ENCODE measurements around the gene PALMD.

PALMD gene

GRCh38 chr1:99658031-99658290 is 12.0 kb downstream of the PALMD start:
- DNase-seq (ENCODE audit: low read depth in 4 of 4, low spot score in 1 of 4), result no peak

GRCh38 chr1:99659755-99660210 is 13.9 kb downstream of the PALMD start:
- no peak for DNase-seq (ENCODE audit: low read depth in 4 of 4, low spot score in 1 of 4)

- DNase-seq (ENCODE audit: low read depth in 4 of 4, low spot score in 1 of 4), result no peak
Observed at GRCh38 chr1:99660496-99660895, 14.6 kb downstream of the PALMD start.

GRCh38 chr1:99661780-99662179 is 15.9 kb downstream of the PALMD start:
- no peak for DNase-seq (ENCODE audit: low read depth in 4 of 4, low spot score in 1 of 4)

GRCh38 chr1:99662539-99663080 is 16.7 kb downstream of the PALMD start:
- no peak for DNase-seq (ENCODE audit: low read depth in 4 of 4, low spot score in 1 of 4)

- no peak for DNase-seq (ENCODE audit: low read depth in 4 of 4, low spot score in 1 of 4)
Observed at GRCh38 chr1:99663501-99663900, 17.6 kb downstream of the PALMD start.

- no peak for DNase-seq (ENCODE audit: low read depth in 4 of 4, low spot score in 1 of 4)
Observed at GRCh38 chr1:99665212-99665611, 19.3 kb downstream of the PALMD start.

- DNase-seq (ENCODE audit: low read depth in 4 of 4, low spot score in 1 of 4), result no peak
Observed at GRCh38 chr1:99669376-99669775, 23.5 kb downstream of the PALMD start.

- DNase-seq (ENCODE audit: low read depth in 4 of 4, low spot score in 1 of 4), result no peak
Observed at GRCh38 chr1:99669821-99670220, 23.9 kb downstream of the PALMD start.

- DNase-seq (ENCODE audit: low read depth in 4 of 4, low spot score in 1 of 4), result no peak
Observed at GRCh38 chr1:99670583-99670982, 24.7 kb downstream of the PALMD start.

- no peak for DNase-seq (ENCODE audit: low read depth in 4 of 4, low spot score in 1 of 4)
Observed at GRCh38 chr1:99672038-99672437, 26.1 kb downstream of the PALMD start.

- no peak for DNase-seq (ENCODE audit: low read depth in 4 of 4, low spot score in 1 of 4)
Observed at GRCh38 chr1:99672530-99673213, 26.8 kb downstream of the PALMD start.

- no peak for DNase-seq (ENCODE audit: low read depth in 4 of 4, low spot score in 1 of 4)
Observed at GRCh38 chr1:99673315-99673714, 27.4 kb downstream of the PALMD start.

- DNase-seq (ENCODE audit: low read depth in 4 of 4, low spot score in 1 of 4), result no peak
Observed at GRCh38 chr1:99674115-99675064, 28.5 kb downstream of the PALMD start.

- no peak for DNase-seq (ENCODE audit: low read depth in 4 of 4, low spot score in 1 of 4)
Observed at GRCh38 chr1:99675292-99675691, 29.4 kb downstream of the PALMD start.

GRCh38 chr1:99675994-99676393 is 30.1 kb downstream of the PALMD start:
- DNase-seq (ENCODE audit: low read depth in 4 of 4, low spot score in 1 of 4), result no peak

- DNase-seq (ENCODE audit: low read depth in 4 of 4, low spot score in 1 of 4), result no peak
Observed at GRCh38 chr1:99676876-99677275, 31.0 kb downstream of the PALMD start.

GRCh38 chr1:99677416-99677815 is 31.5 kb downstream of the PALMD start:
- DNase-seq (ENCODE audit: low read depth in 4 of 4, low spot score in 1 of 4), result no peak

- DNase-seq (ENCODE audit: low read depth in 4 of 4, low spot score in 1 of 4), result no peak
Observed at GRCh38 chr1:99680270-99680669, 34.4 kb downstream of the PALMD start.

- DNase-seq (ENCODE audit: low read depth in 4 of 4, low spot score in 1 of 4), result no peak
Observed at GRCh38 chr1:99681583-99681982, 35.7 kb downstream of the PALMD start.

GRCh38 chr1:99682291-99682751 is 36.4 kb downstream of the PALMD start:
- DNase-seq (ENCODE audit: low read depth in 4 of 4, low spot score in 1 of 4), result no peak

- DNase-seq (ENCODE audit: low read depth in 4 of 4, low spot score in 1 of 4), result peak in 2 of 4 experiments; percentile 3 to 17
Observed at GRCh38 chr1:99685516-99686180, 39.7 kb downstream of the PALMD start.

All from stimulated activated CD4-positive, alpha-beta T cell treated with anti-CD3 and anti-CD28 coated beads, Interleukin-1b, Interleukin-23, amount 100 ng/mL, for 24 hours (primary cell).